Left lung (tissue), 10 donors: Measurements from ENCODE around the gene SP2. TPM values are rescaled to one million over a fixed set of nuclear protein-coding genes. Genes with fewer than 3 reads are reported as not detected.

Experiments used
- ATAC-seq: fragments of 200-7000 bp; cut with Tn5 transposase; one replicate; pipeline ENCODE4 v1.9.1; 2020; ENCODE audit warnings: moderate library complexity
- DNase-seq, 4 donors: peaks; one replicate each; pipeline ENCODE4 v3.0.0-alpha.2; 2013 to 2020
- H3K27ac ChIP-seq, 2 donors: fragments of 200-600 bp; sonication (generic) in 1 of 2; one replicate each; pipeline versions ENCODE4 v1.5.0 to v1.8.0; 2020 to 2021
- H3K27me3 ChIP-seq, 2 donors: fragments of 200-600 bp; sonication (generic) in 1 of 2; one replicate each; pipeline versions ENCODE4 v1.5.0 to v1.8.0; 2020 to 2021
- H3K36me3 ChIP-seq, 2 donors: fragments of 200-600 bp; sonication (generic) in 1 of 2; one replicate each; pipeline versions ENCODE4 v1.5.0 to v1.8.0; 2020 to 2021
- H3K4me1 ChIP-seq, 2 donors: fragments of 200-600 bp; one replicate each; pipeline ENCODE4 v1.8.0; 2021
- H3K4me3 ChIP-seq, 2 donors: fragments of 200-600 bp; sonication (generic) in 1 of 2; one replicate each; pipeline versions ENCODE4 v1.5.0 to v1.8.0; 2020 to 2021; ENCODE audit warnings: mild to moderate bottlenecking in 1 of 2
- H3K9me3 ChIP-seq, 2 donors: fragments of 200-600 bp; sonication (generic) in 1 of 2; one replicate each; pipeline versions ENCODE4 v1.5.0 to v1.8.0; 2020 to 2021
- intact Hi-C, 2 donors: fragments of 100-400 bp; cut with DNase I; formaldehyde crosslinking; loops; one replicate each; pipeline versions ENCODE4 v1.11.2 to v1.14.2; 2022
- polyA plus RNA-seq, 6 donors: library from polyadenylated mRNA; unstranded; fragments of 120-200 nt; gene quantifications; one replicate each; pipeline ENCODE4 v1.2.1, GENCODE V29; 2013; ENCODE audit not compliant: insufficient read length in 6 of 6
- total RNA-seq, 2 donors: library from RNA; stranded (reverse); fragmentation: NEBNext Ultra II Directional; extraction: Animal tissue kit (Norgen Biotek cat#: 25700); gene quantifications; one replicate each; pipeline ENCODE4 v1.2.1, GENCODE V29; 2021
- TF ChIP-seq, protein P1 (sequence below), 2 donors: fragments of 200-600 bp; sonication (generic) in 1 of 2; IDR thresholded peaks; one replicate each; pipeline versions ENCODE4 v1.5.0 to v1.8.0; 2021; ENCODE audit warnings: antibody characterized with exemption in 2 of 2
- donor health status: DM: no; HTN: yes; CAD: no.
- donor health status: DM: no; HTN: no; CAD: no.

Gene SP2
- total and polyA plus RNA-seq, 8 donors, result 14.2 to 23.0 (median 21.8) TPM

DNA sequence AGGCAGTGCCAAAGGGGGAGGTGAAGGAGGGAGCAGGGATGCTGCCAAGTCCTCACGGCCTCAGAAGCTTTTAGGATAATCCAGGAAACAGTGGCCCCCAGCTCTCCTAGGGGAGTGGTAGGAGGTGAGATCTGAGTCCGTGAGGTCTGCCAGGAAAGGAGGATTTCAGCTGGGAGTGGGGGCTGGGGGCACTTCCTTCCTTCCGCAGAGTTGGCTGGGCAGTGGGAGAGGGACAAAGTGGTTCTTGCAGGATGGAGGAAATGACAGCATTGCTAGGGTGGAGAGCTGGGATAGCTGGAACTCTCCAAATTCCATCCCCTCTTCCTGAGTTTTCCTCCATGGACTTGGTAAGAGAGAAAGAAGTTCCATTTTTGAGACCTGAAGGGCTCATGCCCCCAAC lies 40.3 kb upstream of the SP2 start:
- no peaks in the 10 kb centered on the region for H3K9me3 ChIP-seq
- H3K27me3 ChIP-seq, result peaks cover 26 to 74% of the 10 kb centered on the region in 2 donors
- DNase-seq (no peak), ATAC-seq (no peak)
- intact Hi-C loops, result no loop called here
- H3K4me3 ChIP-seq, result no peak overlapping the region
- H3K4me1 ChIP-seq, result peaks cover 0 to 7% of the 10 kb centered on the region in 2 donors
- H3K27ac ChIP-seq, result peak overlapping the region; percentile 33 to 59
- H3K36me3 ChIP-seq, result no peaks in the 10 kb centered on the region
- TF ChIP-seq, protein P1, sequence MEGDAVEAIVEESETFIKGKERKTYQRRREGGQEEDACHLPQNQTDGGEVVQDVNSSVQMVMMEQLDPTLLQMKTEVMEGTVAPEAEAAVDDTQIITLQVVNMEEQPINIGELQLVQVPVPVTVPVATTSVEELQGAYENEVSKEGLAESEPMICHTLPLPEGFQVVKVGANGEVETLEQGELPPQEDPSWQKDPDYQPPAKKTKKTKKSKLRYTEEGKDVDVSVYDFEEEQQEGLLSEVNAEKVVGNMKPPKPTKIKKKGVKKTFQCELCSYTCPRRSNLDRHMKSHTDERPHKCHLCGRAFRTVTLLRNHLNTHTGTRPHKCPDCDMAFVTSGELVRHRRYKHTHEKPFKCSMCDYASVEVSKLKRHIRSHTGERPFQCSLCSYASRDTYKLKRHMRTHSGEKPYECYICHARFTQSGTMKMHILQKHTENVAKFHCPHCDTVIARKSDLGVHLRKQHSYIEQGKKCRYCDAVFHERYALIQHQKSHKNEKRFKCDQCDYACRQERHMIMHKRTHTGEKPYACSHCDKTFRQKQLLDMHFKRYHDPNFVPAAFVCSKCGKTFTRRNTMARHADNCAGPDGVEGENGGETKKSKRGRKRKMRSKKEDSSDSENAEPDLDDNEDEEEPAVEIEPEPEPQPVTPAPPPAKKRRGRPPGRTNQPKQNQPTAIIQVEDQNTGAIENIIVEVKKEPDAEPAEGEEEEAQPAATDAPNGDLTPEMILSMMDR (IDR thresholded peaks at IDR 0.05), result no peak

DNA sequence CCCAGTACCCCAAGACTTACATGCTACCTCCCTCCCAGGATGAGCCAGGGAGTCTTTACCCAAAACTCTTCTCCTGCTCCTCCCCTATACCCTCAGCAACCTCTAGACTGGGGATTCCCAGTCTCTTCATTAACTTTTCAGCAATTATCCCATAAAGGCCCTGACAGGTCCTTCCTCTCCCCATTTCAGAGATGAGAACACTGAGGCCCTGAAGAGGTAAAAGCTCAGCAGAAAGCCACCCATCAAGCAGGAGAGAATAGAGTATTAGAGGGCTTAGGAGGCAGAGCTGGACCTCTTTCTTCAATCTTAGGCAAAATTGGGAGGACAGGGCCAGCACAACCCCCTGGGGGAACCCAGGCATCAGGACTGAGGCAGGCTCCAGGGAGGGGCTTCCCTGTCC lies 39.2 kb upstream of the SP2 start:
- H3K9me3 ChIP-seq, result no peaks in the 10 kb centered on the region
- no peaks in the 10 kb centered on the region for H3K36me3 ChIP-seq
- no peak overlapping the region for H3K4me3 ChIP-seq
- H3K27me3 ChIP-seq, result peaks cover 24 to 63% of the 10 kb centered on the region in 2 donors
- intact Hi-C loops, result no loop called here
- TF ChIP-seq, protein P1 (IDR thresholded peaks at IDR 0.05), result no peak
- peak overlapping the region in 1 of 2 donors; percentile 33 for H3K27ac ChIP-seq
- ATAC-seq (no peak), DNase-seq (no peak)
- H3K4me1 ChIP-seq, result no peaks in the 10 kb centered on the region

DNA sequence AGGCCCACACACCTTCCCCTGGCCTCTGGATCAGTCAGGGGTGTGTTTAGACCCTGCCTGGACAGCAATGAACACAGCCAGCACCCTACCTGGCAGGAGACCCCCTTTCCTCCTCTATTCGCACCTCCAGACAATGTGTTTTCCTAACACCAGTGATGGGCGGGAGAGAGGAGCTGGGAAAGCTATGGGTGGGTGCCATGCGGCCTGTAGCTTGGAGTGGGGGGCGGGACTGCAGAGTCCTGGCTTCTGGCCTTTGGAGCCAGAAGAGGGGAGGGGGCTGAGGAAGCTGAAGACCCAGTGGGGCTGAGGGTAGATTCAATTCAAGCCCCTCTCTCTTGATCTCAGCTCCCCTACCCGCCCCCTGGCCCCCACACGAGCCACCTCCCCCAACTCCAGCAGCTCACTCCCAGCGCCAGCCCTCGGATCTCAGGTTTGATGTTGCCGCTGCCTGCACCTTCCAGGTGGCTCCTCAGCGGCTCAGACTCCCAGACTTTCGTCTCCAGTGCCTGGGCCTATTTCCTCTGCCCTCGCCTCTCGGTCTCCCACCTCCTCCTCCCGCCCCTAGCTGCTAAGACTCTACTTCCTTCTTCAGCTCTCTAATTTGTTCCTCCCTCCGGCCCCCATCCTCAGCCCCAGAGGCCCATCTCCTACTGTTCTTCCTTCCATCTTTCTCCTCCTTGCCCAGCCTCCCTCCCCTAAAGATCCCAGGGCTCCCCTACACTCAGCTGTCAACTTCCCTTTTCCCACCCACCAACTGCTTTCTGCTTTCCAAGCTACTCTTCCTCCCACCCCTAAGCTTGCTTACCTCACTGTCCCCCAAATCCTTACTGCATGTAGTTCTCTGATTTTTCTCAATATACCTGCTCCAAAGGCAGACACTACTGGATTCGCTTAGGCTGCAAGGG lies 38.2 kb upstream of the SP2 start:
- H3K9me3 ChIP-seq, result no peaks in the 10 kb centered on the region
- DNase-seq (no peak), ATAC-seq (no peak)
- H3K27ac ChIP-seq, result no peak overlapping the region
- no peak overlapping the region for H3K4me3 ChIP-seq
- intact Hi-C loops, result no loop called here
- TF ChIP-seq, protein P1 (IDR thresholded peaks at IDR 0.05), result no peak
- no peaks in the 10 kb centered on the region for H3K36me3 ChIP-seq
- H3K27me3 ChIP-seq, result peaks cover 15 to 53% of the 10 kb centered on the region in 2 donors
- peaks cover 0 to 5% of the 10 kb centered on the region in 2 donors for H3K4me1 ChIP-seq

DNA sequence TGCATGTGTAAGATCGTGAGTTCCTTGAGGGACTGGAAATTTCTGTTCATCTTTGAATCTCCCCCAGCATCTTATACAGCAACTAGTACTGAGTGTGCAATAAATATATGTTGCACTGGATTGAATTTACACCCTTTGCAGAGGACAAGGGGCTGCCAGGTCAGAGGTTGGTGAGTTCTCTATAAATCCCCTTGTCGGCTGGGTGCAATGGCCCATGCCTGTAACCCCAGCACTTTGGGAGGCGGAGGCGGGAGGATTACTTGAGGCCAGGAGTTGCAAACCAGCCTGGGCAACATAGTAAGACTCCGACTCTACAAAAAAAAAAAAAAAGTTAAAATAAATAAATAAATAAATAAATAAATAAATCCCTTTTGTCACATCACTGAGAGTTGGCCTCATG lies 35.6 kb upstream of the SP2 start:
- H3K4me3 ChIP-seq, result no peak overlapping the region
- intact Hi-C loops, result no loop called here
- ATAC-seq, result no peak
- no peak overlapping the region for H3K27ac ChIP-seq
- peaks cover 0 to 6% of the 10 kb centered on the region in 2 donors for H3K4me1 ChIP-seq
- no peaks in the 10 kb centered on the region for H3K9me3 ChIP-seq
- TF ChIP-seq, protein P1 (IDR thresholded peaks at IDR 0.05), result no peak
- no peak for DNase-seq
- peaks cover 2 to 27% of the 10 kb centered on the region in 2 donors for H3K27me3 ChIP-seq
- no peaks in the 10 kb centered on the region for H3K36me3 ChIP-seq

DNA sequence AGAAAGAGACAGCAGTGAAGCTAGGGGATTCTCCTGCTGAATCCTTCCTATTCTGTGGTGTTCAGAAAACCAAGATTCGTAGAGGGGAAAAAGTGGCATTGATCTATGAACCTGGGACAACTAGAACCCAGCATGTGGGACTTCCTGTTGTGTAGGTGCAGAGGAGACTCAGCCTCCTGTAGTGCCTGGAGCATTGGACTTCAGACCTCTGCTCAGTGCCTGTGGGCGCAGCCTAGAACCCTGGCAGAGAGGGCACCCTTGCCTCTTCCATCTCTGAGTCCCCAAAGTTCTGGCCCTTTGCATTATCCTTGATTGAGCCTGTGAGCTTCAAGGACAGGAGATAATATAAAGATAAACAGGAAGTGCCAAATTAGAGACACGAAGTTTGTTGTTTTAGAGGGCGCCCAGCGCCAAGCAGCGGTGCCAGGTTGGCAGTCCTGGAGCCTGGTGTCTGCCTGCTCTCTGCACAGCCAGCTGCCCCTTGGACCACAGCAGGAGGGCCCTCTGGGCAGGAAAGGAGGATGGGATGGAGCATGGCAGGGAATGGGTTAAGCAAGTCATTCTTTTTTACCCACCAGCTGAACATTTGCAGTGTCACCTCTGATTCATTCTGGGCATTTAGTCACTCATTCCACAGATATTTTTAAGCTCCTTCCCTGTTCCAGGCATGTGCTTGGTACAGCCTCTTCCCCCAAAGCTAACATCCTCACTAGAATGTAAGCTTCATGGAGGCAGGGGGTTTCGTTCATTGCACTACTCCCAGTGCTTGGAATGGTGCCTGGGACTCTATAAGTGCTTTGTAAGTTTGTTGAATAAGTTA lies 33.2 kb upstream of the SP2 start:
- Histone ChIP-seq H3K9me3 (no peaks in the 10 kb centered on the region), H3K4me1 (peaks cover 0 to 6% of the 10 kb centered on the region in 2 donors), H3K27me3 (peaks cover 0 to 3% of the 10 kb centered on the region in 2 donors), H3K4me3 (no peak overlapping the region), H3K36me3 (no peaks in the 10 kb centered on the region), H3K27ac (peak overlapping the region in 1 of 2 donors; percentile 28)
- DNase-seq (no peak), ATAC-seq (peak; percentile 16)
- TF ChIP-seq, protein P1 (IDR thresholded peaks at IDR 0.05), result no peak
- intact Hi-C loops, result no loop called here
